Erythroblast (primary cell): ENCODE measurements around the gene ADARB2.

Experiments used
- GATA1 ChIP-seq: IDR thresholded peaks from 2 replicates; pipeline ENCODE4 v1.6.1; 2011; ENCODE audit warnings: low read depth, mild to moderate bottlenecking, control low read depth, low read length, moderate library complexity
- POLR2A ChIP-seq: IDR thresholded peaks from 2 replicates; pipeline ENCODE4 v1.6.1; 2011; ENCODE audit warnings: mild to moderate bottlenecking, low read length

DNA sequence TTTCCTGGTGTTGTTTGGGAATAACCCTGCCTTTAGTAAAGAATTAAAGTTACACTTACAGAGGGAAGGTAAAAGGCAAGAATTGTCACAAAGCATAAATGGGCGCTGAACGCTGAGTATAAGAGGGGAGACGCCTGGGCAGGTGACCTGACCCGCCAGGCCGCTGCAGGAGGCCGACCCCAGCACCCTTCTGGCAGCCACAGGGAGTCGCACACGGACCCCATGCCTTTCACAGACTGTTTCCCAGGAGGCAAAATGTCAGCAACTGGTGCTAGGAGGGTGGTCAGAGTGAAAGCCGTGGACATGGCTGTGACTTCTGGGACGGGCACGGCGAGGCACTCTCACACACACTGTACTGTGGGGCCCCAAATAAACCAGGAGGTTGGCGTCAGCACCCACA is 392.9 kb downstream of the ADARB2 start:
- TF ChIP-seq POLR2A (no peak), GATA1 (no peak)
